A549 (cell line): ENCODE data around the gene TSGA10.

Experiments used
- CHD2 ChIP-seq: fragments of 150-350 bp; IDR thresholded peaks from 2 replicates; pipeline ENCODE4 v1.6.1; 2014; ENCODE audit warnings: low read length; ENCODE audit not compliant: partially characterized antibody
- CTCF ChIP-seq: fragments of >200 bp; sonication (Bioruptor Twin); formaldehyde crosslinking; IDR thresholded peaks from 3 replicates; pipeline ENCODE4 v1.5.1; 2016
- EP300 ChIP-seq, 2 experiments: fragments of >200 bp; sonication (Bioruptor Twin); formaldehyde crosslinking; IDR thresholded peaks; 2 replicates in 1 of 2; 3 replicates in 1 of 2; pipeline ENCODE4 v1.6.1; 2016 to 2017
- JUNB ChIP-seq: fragments of >200 bp; sonication (Bioruptor Twin); formaldehyde crosslinking; IDR thresholded peaks from 2 replicates; pipeline ENCODE4 v1.6.1; 2016
- MAZ ChIP-seq: fragments of 150-350 bp; IDR thresholded peaks from 2 replicates; pipeline ENCODE4 v1.6.1; 2014; ENCODE audit warnings: antibody characterized with exemption, low read depth, low read length, borderline replicate concordance
- POLR2A ChIP-seq: IDR thresholded peaks from 2 replicates; pipeline ENCODE4 v1.6.1; 2012; ENCODE audit warnings: mild to moderate bottlenecking, low read length

GRCh38 chr2:99104006-99104405 lies 50.7 kb downstream of the TSGA10 start:
- TF ChIP-seq CTCF: no peak
- TF ChIP-seq POLR2A: no peak
- TF ChIP-seq EP300 (IDR thresholded peaks at IDR 0.05): no peak
- no peak for TF ChIP-seq MAZ
- no peak for TF ChIP-seq CHD2
- TF ChIP-seq JUNB: no peak
